PC-3 (cell line): Measurements from ENCODE around the gene CABLES1. TPM values are rescaled to one million over a fixed set of nuclear protein-coding genes. Genes with fewer than 3 reads are reported as not detected.

ENCODE experiments used
- ATAC-seq: fragments of 200-7000 bp; cut with Tn5 transposase; 2 replicates; pipeline ENCODE4 v1.9.1; 2020; ENCODE audit warnings: mild to moderate bottlenecking, moderate library complexity
- BruUV-seq: library from RNA; stranded (reverse); fragments of 400-500 nt; replicated peaks from 2 replicates; lab custom pipeline; 2021; lab: Mats Ljungman, UMichigan
- CTCF ChIA-PET: fragments of 300-600 bp; sonication (Branson Sonifier 250); formaldehyde crosslinking; loops from one replicate; lab custom pipeline; 2022; ENCODE audit warnings: antibody characterized with exemption; lab: Charles Lee
- POLR2A ChIA-PET: fragments of 300-600 bp; sonication (Branson Sonifier 250); formaldehyde crosslinking; loops from one replicate; lab custom pipeline; 2022; ENCODE audit warnings: antibody characterized with exemption; ENCODE audit not compliant: unreplicated experiment; lab: Charles Lee
- DNase-seq: peaks from one replicate; pipeline ENCODE4 v3.0.0-alpha.2; 2015
- H2AFZ ChIP-seq: fragments of 300-600 bp; sonication (generic); 2 replicates; pipeline ENCODE4 v1.6.0; 2016; ENCODE audit warnings: antibody characterized with exemption, low read length
- H3F3A ChIP-seq: fragments of 300-600 bp; sonication (generic); one replicate; pipeline ENCODE4 v1.6.0; 2017; ENCODE audit warnings: antibody characterized with exemption, low read length, control low read depth, mild to moderate bottlenecking; ENCODE audit not compliant: unreplicated experiment
- H3K27ac ChIP-seq: fragments of 300-600 bp; sonication (generic); 2 replicates; pipeline ENCODE4 v1.5.1; 2016; ENCODE audit warnings: mild to moderate bottlenecking, low read length
- H3K27me3 ChIP-seq: fragments of 300-600 bp; sonication (generic); 2 replicates; pipeline ENCODE4 v1.6.1; 2016; ENCODE audit warnings: low read length, mixed read lengths
- H3K36me3 ChIP-seq: fragments of 300-600 bp; sonication (generic); 2 replicates; pipeline ENCODE4 v1.6.1; 2016; ENCODE audit warnings: low read depth, mixed run types, low read length, mixed read lengths
- H3K4me1 ChIP-seq: fragments of 300-600 bp; sonication (generic); 2 replicates; pipeline ENCODE4 v1.5.1; 2016; ENCODE audit warnings: low read length; ENCODE audit not compliant: insufficient read depth
- H3K4me2 ChIP-seq: fragments of 300-600 bp; sonication (generic); 2 replicates; pipeline ENCODE4 v1.6.0; 2016; ENCODE audit warnings: low read length
- H3K4me3 ChIP-seq: fragments of 300-600 bp; sonication (generic); 2 replicates; pipeline ENCODE4 v1.5.1; 2016; ENCODE audit warnings: mild to moderate bottlenecking, low read length, mixed read lengths
- H3K79me2 ChIP-seq: fragments of 300-600 bp; sonication (generic); 2 replicates; pipeline ENCODE4 v1.6.1; 2017; ENCODE audit warnings: low read length, mixed read lengths
- H3K9ac ChIP-seq: fragments of 300-600 bp; sonication (generic); 2 replicates; pipeline ENCODE4 v1.6.0; 2016; ENCODE audit warnings: mild to moderate bottlenecking, low read length
- H3K9me2 ChIP-seq: fragments of 300-600 bp; sonication (generic); replicated peaks from 2 replicates; pipeline ENCODE4 v1.6.1; 2016; ENCODE audit warnings: mixed run types, low read length, mixed read lengths
- H3K9me3 ChIP-seq: fragments of 300-600 bp; sonication (generic); 2 replicates; pipeline ENCODE4 v1.6.1; 2016; ENCODE audit warnings: low read length, mixed read lengths
- H4K20me1 ChIP-seq: fragments of 300-600 bp; sonication (generic); 2 replicates; pipeline ENCODE4 v1.6.1; 2016; ENCODE audit warnings: low read length, mixed read lengths
- EZH2 ChIP-seq: fragments of 300-600 bp; sonication (generic); IDR thresholded peaks from one replicate; pipeline ENCODE4 v1.6.1; 2017; ENCODE audit warnings: antibody characterized with exemption, mild to moderate bottlenecking, low read length; ENCODE audit not compliant: unreplicated experiment
- EZH2phosphoT487 ChIP-seq: fragments of 300-600 bp; sonication (generic); IDR thresholded peaks from 2 replicates; pipeline ENCODE4 v1.6.1; 2018; ENCODE audit warnings: mild to moderate bottlenecking, antibody characterized with exemption, low read length, borderline replicate concordance
- intact Hi-C: fragments of 100-400 bp; cut with micrococcal nuclease; formaldehyde crosslinking; loops from 2 replicates; pipeline ENCODE4 v1.9.0; 2023
- total RNA-seq: library from RNA; depleted of rRNA; stranded (reverse); fragments of >200 nt; gene quantifications from 2 replicates; pipeline ENCODE4 v1.2.3, GENCODE V29; 2014
- TF ChIP-seq, protein P1 (sequence below): fragments of 300-600 bp; sonication (generic); conservative IDR thresholded peaks from 2 replicates; pipeline ENCODE4 v1.5.1; 2017; ENCODE audit warnings: antibody characterized with exemption, low read depth, mild to moderate bottlenecking, low read length

The CABLES1 gene
- total RNA-seq, 1 experiment from 2014 or later, result 18.6 TPM

- no peak overlapping the region for H3K4me2 ChIP-seq
- H3K9me3 ChIP-seq, result peaks cover 5% of the 10 kb centered on the region; the same call in 1 of the 2 replicates
- ATAC-seq, result no peak
- DNase-seq, result no peak
- 0 out of 2 replicates have a peak, but pooled peaks cover 3% of the 10 kb centered on the region for H3K36me3 ChIP-seq
- no peak overlapping the region for H3K27ac ChIP-seq
- no peaks in the 10 kb centered on the region for H3K27me3 ChIP-seq
- no peaks in the 10 kb centered on the region for H3K79me2 ChIP-seq
- no peaks in the 10 kb centered on the region for H4K20me1 ChIP-seq
- CTCF ChIA-PET, result no interaction called here
- H3F3A ChIP-seq, result no peaks in the 10 kb centered on the region
- no peaks in the 10 kb centered on the region for H3K9me2 ChIP-seq
- intact Hi-C loops, result no loop called here
- TF ChIP-seq EZH2phosphoT487 (no peak), EZH2 (no peak)
- TF ChIP-seq, protein P1, sequence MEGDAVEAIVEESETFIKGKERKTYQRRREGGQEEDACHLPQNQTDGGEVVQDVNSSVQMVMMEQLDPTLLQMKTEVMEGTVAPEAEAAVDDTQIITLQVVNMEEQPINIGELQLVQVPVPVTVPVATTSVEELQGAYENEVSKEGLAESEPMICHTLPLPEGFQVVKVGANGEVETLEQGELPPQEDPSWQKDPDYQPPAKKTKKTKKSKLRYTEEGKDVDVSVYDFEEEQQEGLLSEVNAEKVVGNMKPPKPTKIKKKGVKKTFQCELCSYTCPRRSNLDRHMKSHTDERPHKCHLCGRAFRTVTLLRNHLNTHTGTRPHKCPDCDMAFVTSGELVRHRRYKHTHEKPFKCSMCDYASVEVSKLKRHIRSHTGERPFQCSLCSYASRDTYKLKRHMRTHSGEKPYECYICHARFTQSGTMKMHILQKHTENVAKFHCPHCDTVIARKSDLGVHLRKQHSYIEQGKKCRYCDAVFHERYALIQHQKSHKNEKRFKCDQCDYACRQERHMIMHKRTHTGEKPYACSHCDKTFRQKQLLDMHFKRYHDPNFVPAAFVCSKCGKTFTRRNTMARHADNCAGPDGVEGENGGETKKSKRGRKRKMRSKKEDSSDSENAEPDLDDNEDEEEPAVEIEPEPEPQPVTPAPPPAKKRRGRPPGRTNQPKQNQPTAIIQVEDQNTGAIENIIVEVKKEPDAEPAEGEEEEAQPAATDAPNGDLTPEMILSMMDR, result no peak
- H3K4me3 ChIP-seq, result no peak overlapping the region
- H3K9ac ChIP-seq, result no peak overlapping the region
- BruUV-seq, result no TSS peak
- H2AFZ ChIP-seq, result no peak overlapping the region
- POLR2A ChIA-PET, result no interaction called here
- peaks cover 9% of the 10 kb centered on the region for H3K4me1 ChIP-seq
Measured at GRCh38 chr18:23265682-23266399, 130.6 kb downstream of the CABLES1 start.

DNA sequence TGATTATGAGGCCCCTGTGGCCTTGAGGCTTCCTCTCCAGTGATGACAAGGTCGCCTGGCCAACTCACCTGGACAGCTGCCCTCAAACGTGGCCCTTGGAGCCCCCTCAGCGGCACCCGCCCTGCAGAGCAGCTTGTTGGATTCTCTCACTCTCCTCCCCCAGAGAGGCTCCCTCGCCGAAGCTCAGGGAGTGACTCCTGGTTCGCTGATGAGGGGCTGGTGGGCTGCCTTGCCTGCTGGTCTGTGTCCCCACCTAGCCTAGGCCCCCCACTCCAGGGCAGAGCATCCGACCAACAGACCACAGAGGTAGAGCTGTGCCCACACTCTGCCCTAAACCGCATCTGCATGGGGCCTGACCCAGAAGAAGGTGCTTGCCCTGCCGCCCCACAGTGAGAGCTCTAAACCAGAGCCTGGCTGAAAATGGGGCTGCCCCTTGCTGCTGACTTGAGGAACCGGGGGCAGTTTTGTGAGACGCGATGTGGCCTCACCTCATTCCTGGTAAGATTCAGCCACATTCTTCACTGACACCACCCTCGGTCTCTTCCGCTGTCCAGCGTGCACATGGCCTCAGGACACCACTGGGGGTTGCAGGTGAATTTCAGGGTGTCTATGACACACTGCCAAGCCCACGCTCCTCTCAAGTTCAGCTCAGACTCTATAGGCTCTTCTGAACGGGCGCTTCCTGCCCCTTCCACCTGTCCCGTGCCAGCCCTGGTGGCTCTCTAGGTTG, 131.6 kb downstream of the CABLES1 start:
- peaks cover 5% of the 10 kb centered on the region; the same call in 1 of the 2 replicates for H3K9me3 ChIP-seq
- H2AFZ ChIP-seq, result no peak overlapping the region
- intact Hi-C loops, result no loop called here
- no peaks in the 10 kb centered on the region for H4K20me1 ChIP-seq
- ATAC-seq (no peak), DNase-seq (no peak)
- H3K4me3 ChIP-seq, result no peak overlapping the region
- H3K79me2 ChIP-seq, result no peaks in the 10 kb centered on the region
- H3K27ac ChIP-seq, result no peak overlapping the region
- no peak overlapping the region for H3K4me2 ChIP-seq
- no peaks in the 10 kb centered on the region for H3K9me2 ChIP-seq
- TF ChIP-seq EZH2phosphoT487, result no peak
- TF ChIP-seq EZH2, result no peak
- TF ChIP-seq, protein P1, result no peak
- H3K4me1 ChIP-seq, result no peaks in the 10 kb centered on the region
- H3K36me3 ChIP-seq, result 0 out of 2 replicates have a peak, but pooled peaks cover 3% of the 10 kb centered on the region
- H3F3A ChIP-seq, result no peaks in the 10 kb centered on the region
- no peak overlapping the region for H3K9ac ChIP-seq
- H3K27me3 ChIP-seq, result no peaks in the 10 kb centered on the region
- ChIA-PET POLR2A (no interaction called here), CTCF (no interaction called here)
- no TSS peak for BruUV-seq

DNA sequence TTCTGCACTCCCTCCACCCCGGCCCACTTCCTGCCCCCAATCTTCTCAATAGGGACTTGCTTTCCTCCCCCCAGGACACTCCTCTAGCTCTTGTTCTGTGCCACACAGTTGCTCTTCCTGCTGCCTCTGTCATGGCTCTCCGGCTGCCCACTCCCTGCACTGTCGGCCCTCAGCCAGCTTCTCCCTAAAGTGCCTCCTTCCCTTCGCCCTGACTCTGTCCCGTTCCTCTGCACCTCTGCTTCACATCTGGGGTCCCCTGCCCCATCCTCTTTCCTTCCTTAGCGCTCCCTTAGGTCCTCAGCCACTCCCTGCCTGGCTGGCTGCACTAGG, 132.1 kb downstream of the CABLES1 start:
- Histone ChIP-seq H3K27ac (no peak overlapping the region), H3K4me2 (no peak overlapping the region), H3K4me1 (no peaks in the 10 kb centered on the region), H2AFZ (no peak overlapping the region), H3K9me3 (peaks cover 5% of the 10 kb centered on the region; the same call in 1 of the 2 replicates), H3K79me2 (no peaks in the 10 kb centered on the region), H3K36me3 (0 out of 2 replicates have a peak, but pooled peaks cover 3% of the 10 kb centered on the region), H3K9ac (no peak overlapping the region), H3F3A (no peaks in the 10 kb centered on the region), H3K9me2 (no peaks in the 10 kb centered on the region), H4K20me1 (no peaks in the 10 kb centered on the region), H3K4me3 (no peak overlapping the region), H3K27me3 (no peaks in the 10 kb centered on the region)
- BruUV-seq, result no TSS peak
- DNase-seq (no peak), ATAC-seq (no peak)
- ChIA-PET POLR2A (no interaction called here), CTCF (no interaction called here)
- intact Hi-C loops, result no loop called here
- TF ChIP-seq EZH2phosphoT487, result no peak
- TF ChIP-seq, protein P1, result no peak
- no peak for TF ChIP-seq EZH2
